Fibroblast of lung (primary cell): Measurements from ENCODE around the gene HERC3.

Source experiments
- CTCF ChIP-seq, 2 donors: IDR thresholded peaks in 1 of 2; conservative IDR thresholded peaks in 1 of 2; 1 replicate in 1 of 2; 2 replicates in 1 of 2; pipeline ENCODE4 v1.5.1; 2011 to 2012; ENCODE audit warnings: low read length in 2 of 2, control low read depth in 1 of 2, inconsistent platforms in 1 of 2, low read depth in 1 of 2, mild to moderate bottlenecking in 1 of 2
- EZH2 ChIP-seq: IDR thresholded peaks from 2 replicates; pipeline ENCODE4 v1.5.1; 2012; ENCODE audit warnings: low read length, control low read depth, mild to moderate bottlenecking; ENCODE audit errors: missing control alignments

DNA sequence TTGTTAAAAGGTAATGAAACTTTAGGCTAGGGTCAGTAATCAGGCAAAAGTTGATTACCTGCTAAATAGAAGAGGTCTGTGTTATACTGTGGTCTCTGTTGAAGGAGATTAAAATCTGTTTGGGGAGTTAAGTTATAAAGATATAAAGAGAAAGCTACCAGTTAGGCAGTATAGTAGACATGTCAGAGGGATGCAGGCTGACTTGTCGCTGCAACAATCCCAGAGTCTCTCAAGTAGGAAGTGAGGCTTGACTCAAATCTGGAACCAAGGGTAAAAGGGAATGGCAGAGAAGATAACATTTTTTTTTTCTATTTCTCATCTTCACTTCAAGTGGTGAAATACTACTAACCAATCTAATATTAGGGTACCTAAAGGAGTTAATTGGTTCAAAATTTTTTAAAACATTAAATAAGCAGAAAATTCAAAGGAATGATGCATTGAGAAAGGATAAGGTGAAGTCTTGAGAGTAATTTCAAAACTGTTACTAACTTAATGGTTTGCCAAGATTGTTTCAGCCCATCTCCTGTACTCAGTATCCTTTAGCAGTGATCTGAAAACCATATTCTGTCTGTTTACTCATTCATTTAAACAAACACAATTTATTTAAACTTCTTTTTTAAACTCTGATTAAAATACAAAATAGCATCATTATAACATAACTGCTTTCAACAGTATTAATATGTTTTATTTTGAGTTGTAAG is 12.8 kb downstream of the HERC3 start:
- no peak for TF ChIP-seq CTCF (conservative IDR thresholded peaks at IDR 0.05 in 1 of 2, IDR thresholded peaks at IDR 0.05 in 1 of 2; ENCODE audit: low read depth in 1 of 2, low read length in 2 of 2)
- TF ChIP-seq EZH2, result no peak
